HG02610 (cell line): Measurements from ENCODE around the gene SPECC1.
A peak's percentile ranks its signal among the peaks of the same experiment; 100 is the strongest.
"Not testable (repeated sequence)": the region's sequence is repeated elsewhere in the genome, so short reads cannot be mapped to it uniquely, and the experiment has no call there.

Experiments used
- ATAC-seq: cut with Tn5 transposase; IDR thresholded peaks from one replicate; pipeline ENCODE4 v1.9.1; 2021; ENCODE audit warnings: mild to moderate bottlenecking, moderate library complexity; ENCODE audit not compliant: unreplicated experiment

SPECC1 gene

DNA sequence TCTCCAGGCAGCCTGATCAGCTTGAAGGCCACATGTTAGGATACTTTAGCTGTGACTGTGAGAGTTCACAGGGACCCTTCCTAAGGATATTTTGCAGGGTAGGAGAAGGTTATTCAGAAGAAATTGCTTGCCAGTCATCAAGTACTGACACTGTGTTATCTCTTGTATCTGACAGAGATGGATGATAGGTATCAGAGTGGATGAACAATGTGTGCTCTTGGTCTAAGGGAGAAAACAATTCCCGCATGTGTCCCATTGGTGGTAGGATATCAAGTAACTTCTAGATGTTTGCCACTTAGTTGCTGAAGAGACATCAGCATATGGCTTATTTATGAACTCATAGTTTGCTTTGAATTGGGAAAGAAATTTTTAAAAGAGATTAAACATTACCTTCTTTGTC is 219.3 kb downstream of the SPECC1 start:
- no peak for ATAC-seq

DNA sequence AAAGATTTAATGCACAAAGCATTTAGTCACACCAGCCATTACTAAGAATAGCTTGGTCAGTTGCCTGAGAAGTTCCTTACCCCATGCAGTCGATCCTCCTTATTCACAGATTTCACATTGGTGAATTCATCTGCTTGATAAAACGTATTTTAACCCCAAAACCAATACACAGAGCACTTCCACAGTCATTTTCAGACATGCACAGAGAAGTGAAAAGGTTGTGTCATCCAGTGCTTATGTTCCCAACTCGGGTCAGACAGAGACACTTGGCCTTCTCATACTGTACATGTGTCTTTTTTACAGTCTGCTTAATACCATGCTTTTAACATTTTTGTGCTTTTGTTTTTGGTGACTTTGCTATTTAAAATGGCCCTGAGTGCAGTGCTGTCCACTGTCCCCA is 219.7 kb downstream of the SPECC1 start:
- no peak for ATAC-seq

DNA sequence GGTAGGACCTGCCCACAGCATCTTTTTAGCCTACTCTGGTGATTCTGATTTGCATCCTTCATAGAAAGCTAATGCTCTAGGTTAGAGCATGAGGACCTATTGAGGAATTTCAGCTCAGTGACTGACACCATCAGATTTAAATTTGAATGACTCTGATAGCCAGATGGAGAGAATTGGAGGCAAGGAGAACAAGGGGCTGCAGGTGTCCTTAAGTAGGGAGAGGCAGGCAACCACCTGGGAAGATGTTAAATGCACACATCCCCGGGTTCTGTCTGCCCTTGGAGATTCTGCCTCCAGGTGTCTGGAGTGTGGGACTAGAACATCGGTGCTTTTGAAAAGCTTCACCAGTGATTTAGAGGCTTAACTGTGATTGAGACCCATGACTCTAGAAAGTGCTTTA is 221.8 kb downstream of the SPECC1 start:
- ATAC-seq = no peak

DNA sequence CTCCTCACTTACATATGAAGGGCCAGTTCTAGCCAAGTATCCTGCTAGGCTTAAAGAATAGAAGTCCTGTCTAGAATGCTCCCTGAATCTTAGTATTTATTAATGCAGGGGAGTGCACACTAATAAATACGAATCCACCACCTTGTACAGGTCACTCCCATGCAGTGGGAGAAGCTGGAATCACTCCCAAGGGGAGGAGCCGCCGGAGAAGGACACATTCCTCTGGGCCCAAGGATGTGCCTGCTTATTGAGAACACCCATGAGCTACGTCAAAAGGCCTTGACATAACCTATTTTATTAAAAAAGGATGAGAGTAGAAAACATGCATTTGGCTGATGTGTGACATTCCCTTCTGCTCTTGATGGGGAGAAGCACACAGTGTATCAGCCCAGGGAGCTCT is 223.5 kb downstream of the SPECC1 start:
- no peak for ATAC-seq

DNA sequence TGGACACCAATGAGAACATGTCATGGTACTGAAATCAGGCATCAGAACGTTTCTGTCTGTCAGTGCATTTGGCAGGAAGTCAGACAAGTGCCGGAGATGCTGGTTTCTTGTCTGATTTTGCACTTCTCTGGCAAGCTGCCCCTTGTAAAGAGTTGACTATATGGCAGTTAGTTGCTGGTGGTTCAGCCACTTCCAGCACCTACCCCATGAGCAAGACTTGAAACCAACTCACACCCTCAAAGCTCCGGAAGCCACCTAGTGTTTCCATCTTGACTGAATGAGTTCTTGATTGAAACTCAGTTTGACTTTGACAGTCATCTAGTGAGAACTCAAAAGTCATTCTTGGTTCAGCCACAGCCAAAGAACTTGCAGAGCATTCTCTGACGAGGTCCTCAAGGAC is 225.1 kb downstream of the SPECC1 start:
- peak; percentile 67 for ATAC-seq

DNA sequence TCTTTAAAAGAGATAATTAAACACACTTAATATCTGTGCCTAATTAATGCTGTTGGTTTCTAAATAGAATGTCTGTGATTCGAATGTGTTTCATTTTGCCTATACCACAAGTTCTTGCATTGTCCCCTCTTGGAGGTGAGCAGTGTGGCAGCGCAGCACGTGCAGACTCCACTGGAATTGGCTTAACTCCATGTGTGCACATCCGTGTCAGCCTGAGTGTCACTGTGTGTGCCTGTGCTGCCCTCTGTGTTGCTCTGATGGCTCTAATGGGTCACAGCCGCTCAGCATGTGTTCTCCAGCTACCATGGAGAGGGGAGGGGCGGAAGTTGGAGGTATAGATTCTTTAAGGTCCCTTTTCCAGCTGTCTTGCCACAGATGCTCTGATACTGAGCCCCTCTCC is 226.6 kb downstream of the SPECC1 start:
- no peak for ATAC-seq

DNA sequence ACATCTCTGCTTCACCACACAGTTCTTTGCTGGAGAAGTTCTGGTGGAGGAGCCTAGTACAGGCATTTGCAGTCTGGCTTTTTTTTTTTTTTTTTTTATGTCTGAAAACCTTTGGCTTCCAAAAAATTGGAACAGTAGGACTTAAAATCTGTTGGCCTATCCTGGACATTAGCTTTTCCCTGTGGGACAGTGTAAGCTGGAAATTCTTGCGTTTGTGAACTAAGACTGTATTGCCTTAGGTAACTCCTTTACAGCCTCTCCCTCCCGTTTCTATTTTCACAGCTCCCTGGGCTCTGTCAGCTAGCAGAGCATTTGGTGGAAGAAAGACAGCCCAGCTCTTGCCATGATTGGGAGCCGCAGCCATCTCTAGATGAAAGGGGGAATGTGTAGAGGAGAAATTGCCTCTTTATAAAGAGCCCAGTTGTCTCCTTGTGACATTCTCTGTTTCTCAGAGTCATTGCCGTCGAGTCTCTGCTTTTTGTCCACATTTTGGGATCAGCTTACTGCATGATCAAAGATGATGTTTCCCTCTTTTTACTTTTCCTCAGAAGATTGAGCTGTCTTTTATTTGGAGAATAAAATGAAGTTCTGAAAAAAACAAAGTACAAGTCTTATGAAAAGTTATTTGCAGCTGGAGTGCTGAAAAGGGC is 227.5 kb downstream of the SPECC1 start:
- ATAC-seq = no peak

DNA sequence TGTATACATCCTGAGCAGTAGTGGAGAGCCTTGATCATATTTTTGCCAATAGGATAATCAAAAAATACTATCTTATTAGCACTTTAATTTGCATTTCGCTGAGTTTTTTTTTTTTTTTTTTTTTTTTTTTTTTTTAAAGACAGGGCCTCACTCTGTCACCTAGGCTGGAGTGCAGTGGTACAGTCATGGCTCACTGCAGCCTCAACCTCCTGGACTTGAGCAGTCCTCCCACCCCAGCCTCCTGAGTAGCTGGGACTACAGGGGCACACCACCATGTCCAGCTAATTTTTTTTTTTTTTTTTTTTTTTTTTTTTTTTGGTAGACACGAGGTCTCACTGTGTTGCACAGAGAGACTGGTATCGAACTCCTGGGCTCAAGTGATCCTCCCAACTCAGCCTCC is 230.6 kb downstream of the SPECC1 start:
- ATAC-seq = not testable (repeated sequence)

DNA sequence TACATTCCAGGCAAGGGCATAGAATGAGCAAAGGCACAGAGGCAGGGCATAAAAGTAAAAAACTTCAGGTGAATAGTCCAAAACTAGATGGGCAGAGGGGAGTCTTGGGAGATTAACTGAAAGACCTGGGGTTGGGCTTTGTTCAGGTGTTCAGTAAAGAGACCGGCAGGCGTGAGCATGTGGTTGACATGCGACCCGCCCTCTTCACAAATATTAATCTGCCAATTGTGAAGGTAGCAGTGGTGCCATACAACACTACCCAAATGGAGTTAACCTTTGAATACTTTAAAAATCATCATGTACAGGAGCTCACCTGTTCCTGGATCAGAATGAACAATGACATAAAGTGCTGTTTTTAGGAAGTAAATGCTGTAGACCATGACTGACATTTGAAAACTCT is 232.7 kb downstream of the SPECC1 start:
- ATAC-seq = no peak

DNA sequence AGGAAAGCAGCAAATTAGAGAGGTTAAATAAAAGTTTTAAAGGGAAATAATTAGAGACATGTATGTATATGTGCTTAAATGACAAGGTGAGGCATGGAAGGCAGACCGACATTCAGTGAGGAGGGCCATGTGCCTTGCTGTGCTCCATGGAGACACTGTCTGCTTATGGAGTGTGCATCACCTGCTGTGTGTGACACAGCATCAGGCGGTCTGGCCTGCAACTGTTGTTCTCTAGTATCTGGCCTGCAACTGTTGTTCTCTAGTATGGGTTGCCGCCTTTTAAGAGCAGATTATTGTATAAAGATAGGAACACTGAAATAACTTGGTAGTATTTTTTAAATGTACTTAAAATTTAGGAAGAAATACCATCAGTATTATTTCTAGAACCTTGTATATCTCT is 233.1 kb downstream of the SPECC1 start:
- no peak for ATAC-seq

DNA sequence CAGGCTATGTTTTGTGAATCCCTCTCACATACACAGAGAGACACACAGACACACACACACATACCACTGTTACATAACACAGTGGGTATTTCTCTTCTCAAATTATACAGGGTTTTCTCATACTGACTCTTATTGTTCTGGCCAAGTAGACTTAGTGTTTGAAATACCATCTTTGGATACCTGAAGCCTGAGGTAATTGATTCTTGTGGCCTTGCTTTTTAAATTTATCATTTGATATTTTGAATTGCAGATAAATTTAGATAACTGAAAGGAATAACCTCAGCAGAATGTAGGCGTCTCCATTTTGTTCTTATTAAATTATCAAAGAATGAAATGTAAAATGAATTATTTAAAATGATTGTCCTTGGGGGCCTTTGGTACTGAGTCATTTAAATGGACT is 234.4 kb downstream of the SPECC1 start:
- ATAC-seq = no peak

DNA sequence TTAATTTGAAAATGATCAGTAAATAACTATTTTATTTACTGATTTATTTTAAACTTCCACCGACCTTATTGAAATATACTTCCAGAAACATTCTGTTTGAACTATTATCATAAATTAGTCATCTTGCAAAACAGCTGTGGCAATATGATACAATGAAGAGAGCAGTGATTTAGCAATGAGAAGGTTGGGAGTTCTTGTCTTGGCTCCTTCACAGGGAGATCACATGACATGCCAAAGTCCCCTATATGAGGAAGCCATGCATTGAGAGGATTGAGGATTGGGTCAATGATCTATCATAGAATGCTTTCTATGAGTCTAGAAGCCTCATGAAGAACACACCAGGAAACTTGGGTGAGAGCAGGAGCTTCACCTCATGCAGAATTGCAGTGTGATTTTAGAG is 235.5 kb downstream of the SPECC1 start:
- ATAC-seq = no peak

DNA sequence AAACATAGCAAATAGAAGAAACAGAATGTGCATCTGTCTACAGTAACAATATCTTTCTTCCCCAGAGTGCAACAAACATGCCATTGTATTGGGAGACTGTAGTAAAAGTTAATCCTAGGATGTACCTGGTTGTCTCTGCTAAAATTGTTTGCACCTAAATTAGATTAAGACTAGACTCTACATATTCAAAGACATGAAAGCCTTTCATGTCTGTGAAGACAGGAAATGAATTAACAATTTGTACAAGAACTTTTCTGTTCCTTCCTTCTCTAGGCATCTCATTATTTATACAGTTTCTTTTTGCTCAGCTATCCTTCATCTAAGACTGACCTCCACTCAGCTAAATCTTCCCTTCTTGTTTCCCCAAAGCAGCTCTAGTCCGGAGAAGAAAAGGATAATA is 237.5 kb downstream of the SPECC1 start:
- ATAC-seq = no peak

DNA sequence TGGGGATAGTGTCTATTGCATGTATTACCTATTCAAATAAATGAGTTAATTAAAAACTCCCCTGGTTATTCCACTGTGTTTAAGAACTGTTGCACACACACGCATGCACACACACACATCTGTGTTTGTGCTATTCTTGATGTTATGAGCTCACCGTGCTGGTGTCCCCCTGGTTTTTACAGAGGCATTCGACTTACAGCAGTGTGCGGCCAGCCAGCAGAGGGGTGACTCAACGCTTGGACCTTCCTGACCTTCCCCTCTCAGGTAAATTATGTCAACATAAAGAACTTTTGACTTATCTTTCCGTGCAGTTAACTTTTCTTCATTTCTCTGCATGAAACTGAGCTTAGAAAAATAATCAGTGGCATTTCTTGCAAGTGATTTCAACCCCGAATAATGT is 244.2 kb downstream of the SPECC1 start:
- no peak for ATAC-seq

DNA sequence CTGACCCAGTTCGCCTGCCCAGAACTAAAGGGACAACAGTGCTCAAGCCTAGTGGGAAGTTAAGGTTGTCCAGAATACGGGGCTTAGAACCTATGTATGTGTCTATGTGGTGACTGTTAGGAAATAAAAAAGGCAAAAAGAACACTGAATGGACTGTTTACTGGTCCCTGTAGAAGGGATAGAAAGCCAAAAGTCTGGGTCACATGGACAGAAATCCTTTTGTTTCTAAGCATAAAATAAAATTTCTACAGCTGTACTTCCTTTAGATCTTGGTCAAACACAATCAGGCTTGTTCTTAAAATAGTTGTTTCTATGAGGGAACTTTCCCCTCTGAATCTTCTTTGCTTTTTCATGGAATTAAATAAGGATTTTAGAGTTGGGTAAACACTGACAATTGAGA is 245.4 kb downstream of the SPECC1 start:
- no peak for ATAC-seq

DNA sequence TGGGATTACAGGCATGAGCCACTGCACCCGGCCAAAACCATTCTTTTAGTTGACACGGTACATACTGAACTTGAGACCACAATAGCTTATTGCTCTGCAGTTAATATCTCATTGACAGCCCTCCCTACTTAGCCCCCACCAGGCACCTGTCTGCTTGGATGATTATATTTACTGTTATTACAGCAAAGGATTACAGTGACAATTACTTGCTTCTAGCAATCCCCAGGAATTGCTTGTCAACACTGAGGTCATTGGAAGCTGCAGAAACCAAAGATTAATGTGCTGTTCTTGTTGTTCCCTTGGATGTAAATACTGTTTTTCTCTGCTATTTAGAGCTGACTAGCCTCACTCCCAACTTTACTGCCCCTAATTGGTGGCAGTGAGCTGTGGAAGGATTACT is 247.0 kb downstream of the SPECC1 start:
- no peak for ATAC-seq

DNA sequence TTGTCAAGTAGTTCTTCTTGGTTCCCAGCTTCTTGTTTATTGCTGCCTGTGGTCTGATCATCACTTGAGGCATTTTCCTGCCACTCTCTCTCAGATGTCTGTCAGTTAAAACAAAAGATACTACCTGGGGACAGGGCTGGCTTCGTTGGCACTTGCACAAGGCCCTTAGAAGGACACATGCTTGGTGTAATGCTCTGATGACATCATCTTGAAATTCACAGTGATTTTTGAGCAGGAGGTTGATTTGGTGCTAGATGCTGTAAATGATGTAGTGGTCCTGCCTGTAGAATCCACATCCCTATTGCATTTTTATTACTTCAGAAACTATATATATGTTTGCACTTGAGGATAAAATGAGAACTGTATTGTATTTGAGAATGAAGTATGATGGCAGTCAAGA is 247.8 kb downstream of the SPECC1 start:
- no peak for ATAC-seq

DNA sequence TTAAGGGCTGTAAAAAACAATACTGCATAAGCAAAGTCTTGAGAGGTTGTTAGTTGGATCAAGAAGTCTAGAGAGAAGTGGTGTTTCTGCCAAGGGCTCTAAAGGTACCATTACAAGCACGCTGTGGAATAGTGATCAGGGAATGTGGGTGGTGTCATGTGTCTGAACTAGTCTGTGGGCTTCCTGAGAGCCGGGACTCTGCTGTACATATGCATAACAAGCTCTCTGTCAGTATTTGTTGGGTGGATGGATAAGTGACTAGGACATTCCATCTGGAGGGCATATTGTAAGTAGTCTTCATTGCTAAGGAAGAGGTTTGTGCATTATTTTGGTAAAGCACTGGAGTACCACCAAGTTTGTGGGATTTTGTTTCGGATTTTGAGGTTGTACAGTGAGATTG is 248.6 kb downstream of the SPECC1 start:
- no peak for ATAC-seq

DNA sequence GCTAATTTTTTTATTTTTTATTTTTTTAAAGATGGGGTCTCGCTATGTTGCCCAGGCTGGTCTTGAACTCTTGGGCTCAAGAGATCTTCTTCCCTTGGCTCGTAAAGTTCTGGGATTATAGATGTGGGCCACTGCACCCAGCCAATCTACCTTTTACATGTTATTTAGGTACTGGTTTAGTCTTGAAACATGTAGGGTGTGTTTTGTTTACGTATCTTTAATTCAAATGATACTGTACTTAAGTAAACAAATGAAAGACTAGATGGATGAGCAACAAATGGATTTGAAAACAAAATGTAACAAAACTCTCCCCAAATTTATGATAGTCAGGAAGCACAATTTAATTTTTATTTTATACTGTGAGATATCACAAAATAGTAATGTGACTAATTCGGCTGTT is 250.5 kb downstream of the SPECC1 start:
- no peak for ATAC-seq

DNA sequence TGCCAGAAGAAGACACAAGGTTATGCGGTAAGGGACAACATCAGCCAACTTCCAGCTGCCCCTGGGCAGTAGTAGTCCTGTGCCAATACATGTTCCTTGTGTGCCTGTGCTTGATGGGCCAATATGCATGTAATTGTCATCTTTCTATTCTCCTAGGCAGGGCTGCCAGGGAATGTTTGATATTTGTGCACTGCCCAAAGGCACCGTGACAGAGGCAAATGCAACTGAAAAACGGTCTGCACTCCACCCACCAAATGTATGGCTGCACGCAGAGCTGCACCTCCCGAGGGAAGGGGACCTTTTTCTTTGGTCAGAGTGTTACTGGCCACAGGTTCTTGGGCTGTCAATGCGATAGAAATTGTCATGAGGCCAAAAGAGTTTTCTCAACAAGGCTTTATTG is 251.1 kb downstream of the SPECC1 start:
- ATAC-seq = no peak

DNA sequence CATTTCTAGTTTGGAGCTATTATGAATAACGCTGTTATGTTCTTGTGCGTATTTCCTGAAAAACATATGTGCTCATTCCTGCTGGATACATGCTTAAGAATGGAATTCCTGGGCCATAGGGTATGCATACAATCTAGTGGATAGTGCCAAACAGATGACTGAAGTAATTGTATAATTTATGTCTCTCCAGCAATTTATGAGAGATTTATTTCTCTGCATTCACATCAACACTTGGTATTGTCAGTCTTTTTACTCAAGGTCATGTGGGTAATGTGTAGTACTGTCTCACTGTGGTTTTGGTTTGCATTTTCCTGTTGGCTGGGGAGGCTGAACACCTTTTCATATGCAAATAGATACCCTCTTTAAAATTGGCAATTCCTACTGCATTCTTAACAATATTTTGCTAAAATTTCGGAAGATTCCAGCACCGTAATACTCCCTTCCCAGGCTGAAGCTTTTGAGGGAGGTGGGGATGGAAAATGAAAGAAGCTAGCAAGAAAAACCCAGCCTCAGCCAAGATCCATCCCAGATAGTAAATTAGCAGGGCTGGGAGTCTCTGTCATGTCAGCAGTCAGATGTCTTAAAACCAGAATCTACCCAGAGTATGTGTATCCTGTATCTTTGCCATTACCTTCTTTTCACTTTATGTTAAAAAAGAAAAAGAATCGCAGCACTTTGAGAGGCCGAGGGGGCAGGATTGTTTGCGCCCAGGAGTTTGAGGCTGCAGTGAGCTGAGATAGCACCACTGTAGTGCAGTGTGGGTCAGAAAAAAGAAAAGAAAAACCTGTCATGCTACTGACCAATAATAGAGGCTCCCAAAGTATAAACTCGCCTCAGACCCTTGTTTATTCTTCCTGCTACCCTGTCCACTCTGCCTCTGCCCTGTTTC is 253.3 kb downstream of the SPECC1 start:
- no peak for ATAC-seq

DNA sequence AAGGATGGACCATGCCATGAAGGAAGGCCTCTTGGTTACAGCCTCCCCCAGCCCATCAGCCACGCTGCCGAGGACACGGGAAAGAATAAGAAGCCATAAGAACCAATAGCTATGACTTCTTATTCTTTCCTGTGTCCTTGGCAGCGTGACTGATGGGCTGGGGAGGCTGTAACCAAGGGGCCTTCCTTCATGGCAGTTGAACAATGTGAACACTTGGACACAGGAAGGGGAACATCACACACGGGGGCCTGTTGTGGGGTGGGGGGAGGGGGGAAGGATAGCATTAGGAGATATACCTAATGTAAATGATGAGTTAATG is 253.9 kb downstream of the SPECC1 start:
- not testable (repeated sequence) for ATAC-seq

DNA sequence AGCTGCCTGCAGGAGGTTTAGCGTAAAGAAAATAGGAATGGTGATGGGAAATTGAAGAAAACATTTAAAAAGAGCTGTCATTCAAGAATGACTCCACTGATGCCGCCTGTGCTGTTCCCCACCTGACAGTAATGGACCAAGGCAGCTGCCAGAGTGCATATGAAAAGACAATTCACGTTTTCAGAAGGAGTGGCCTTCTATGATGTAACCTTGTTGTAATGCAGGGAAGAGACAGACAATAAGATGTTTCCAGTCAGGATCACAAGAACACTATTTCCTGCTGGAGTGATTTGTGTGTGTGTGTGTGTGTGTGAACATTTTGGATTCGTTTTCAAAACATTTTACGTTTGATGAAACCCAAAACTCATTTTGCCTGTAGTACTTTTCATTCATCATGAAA is 254.4 kb downstream of the SPECC1 start:
- ATAC-seq = no peak
